ENCODE data around the gene NAALADL2.
"Not testable (repeated sequence)": the region's sequence is repeated elsewhere in the genome, so short reads cannot be mapped to it uniquely, and the experiment has no call there.

Gene NAALADL2

GRCh38 chr3:175486255-175486654 is 627.1 kb downstream of the NAALADL2 start:
- DNase-seq (ENCODE audit: low read depth): no peak

GRCh38 chr3:175489406-175489805 is 630.3 kb downstream of the NAALADL2 start:
- no peak for DNase-seq (ENCODE audit: low read depth)

GRCh38 chr3:175493301-175493700 is 634.2 kb downstream of the NAALADL2 start:
- DNase-seq (ENCODE audit: low read depth): no peak

- DNase-seq (ENCODE audit: low read depth): no peak
Measured at GRCh38 chr3:175495331-175495730, 636.2 kb downstream of the NAALADL2 start.

- DNase-seq (ENCODE audit: low read depth): no peak
Measured at GRCh38 chr3:175502155-175502554, 643.0 kb downstream of the NAALADL2 start.

GRCh38 chr3:175511219-175511785 is 652.2 kb downstream of the NAALADL2 start:
- DNase-seq (ENCODE audit: low read depth): no peak

- DNase-seq (ENCODE audit: low read depth): no peak
Measured at GRCh38 chr3:175512700-175513099, 653.6 kb downstream of the NAALADL2 start.

GRCh38 chr3:175518459-175518858 is 659.3 kb downstream of the NAALADL2 start:
- no peak for DNase-seq (ENCODE audit: low read depth)

- DNase-seq (ENCODE audit: low read depth): no peak
Measured at GRCh38 chr3:175521406-175521805, 662.3 kb downstream of the NAALADL2 start.

GRCh38 chr3:175526191-175526590 is 667.1 kb downstream of the NAALADL2 start:
- no peak for DNase-seq (ENCODE audit: low read depth)

GRCh38 chr3:175526609-175527280 is 667.6 kb downstream of the NAALADL2 start:
- DNase-seq (ENCODE audit: low read depth): no peak

- not testable (repeated sequence) for DNase-seq (ENCODE audit: low read depth)
Measured at GRCh38 chr3:175528693-175529092, 669.6 kb downstream of the NAALADL2 start.

- DNase-seq (ENCODE audit: low read depth): no peak
Measured at GRCh38 chr3:175535351-175535750, 676.2 kb downstream of the NAALADL2 start.

GRCh38 chr3:175546115-175546514 is 687.0 kb downstream of the NAALADL2 start:
- no peak for DNase-seq (ENCODE audit: low read depth)

GRCh38 chr3:175552929-175553328 is 693.8 kb downstream of the NAALADL2 start:
- DNase-seq (ENCODE audit: low read depth): no peak

- no peak for DNase-seq (ENCODE audit: low read depth)
Measured at GRCh38 chr3:175554801-175555200, 695.7 kb downstream of the NAALADL2 start.

- DNase-seq (ENCODE audit: low read depth): no peak
Measured at GRCh38 chr3:175558261-175558660, 699.1 kb downstream of the NAALADL2 start.

- no peak for DNase-seq (ENCODE audit: low read depth)
Measured at GRCh38 chr3:175564363-175564762, 705.2 kb downstream of the NAALADL2 start.

- no peak for DNase-seq (ENCODE audit: low read depth)
Measured at GRCh38 chr3:175571096-175571495, 712.0 kb downstream of the NAALADL2 start.

GRCh38 chr3:175573226-175573625 is 714.1 kb downstream of the NAALADL2 start:
- DNase-seq (ENCODE audit: low read depth): no peak

- DNase-seq (ENCODE audit: low read depth): no peak
Measured at GRCh38 chr3:175580318-175580717, 721.2 kb downstream of the NAALADL2 start.

GRCh38 chr3:175585898-175586297 is 726.8 kb downstream of the NAALADL2 start:
- no peak for DNase-seq (ENCODE audit: low read depth)

GRCh38 chr3:175590745-175591144 is 731.6 kb downstream of the NAALADL2 start:
- DNase-seq (ENCODE audit: low read depth): no peak

- no peak for DNase-seq (ENCODE audit: low read depth)
Measured at GRCh38 chr3:175591375-175591774, 732.2 kb downstream of the NAALADL2 start.

Measured in stimulated activated CD8-positive, alpha-beta memory T cell treated with anti-CD3 and anti-CD28 coated beads, Interleukin-15, amount 100 ng/mL, for 1 hour (primary cell).